ENCODE measurements around the gene PKLR. TPM values are rescaled to one million over a fixed set of nuclear protein-coding genes. Genes with fewer than 3 reads are reported as not detected.

Gene PKLR
- total RNA-seq (under 1 TPM in 4 of 7 donors, not detected in 3; 0.22 to 0.74 (median 0.43) TPM), polyA plus RNA-seq (under 1 TPM in 1 of 3 donors, not detected in 2; 0.04 TPM)
- long read RNA-seq, donor 1, partial matches to known transcripts: 0 of 3 reads
- long read RNA-seq, donor 1, other reads (novel, unspliced or antisense): 0 of 3 reads
- long read RNA-seq, donor 2, partial matches to known transcripts: 0 of 3 reads
- long read RNA-seq, donor 2, other reads (novel, unspliced or antisense): 0 of 3 reads

GRCh38 chr1:155301342-155301841 lies at the start of gene PKLR:
PKLR (minus strand) TSS chr1:155301438; CDS start chr1:155301395, 43 bp downstream.
- H3K4me1 ChIP-seq: no peaks in the 10 kb centered on the region
- peaks cover 0 to 8% (median 0%) of the 10 kb centered on the region in 7 donors for H3K27me3 ChIP-seq (replicated peaks in 1 of 7)
- H3K9me3 ChIP-seq: no peaks in the 10 kb centered on the region
- TF ChIP-seq POLR2AphosphoS5 (IDR thresholded peaks at IDR 0.05) (no peak), CTCF (IDR thresholded peaks at IDR 0.05 in 8 of 11, conservative IDR thresholded peaks at IDR 0.05 in 3 of 11) (no peak)
- intact Hi-C loops (cut with DNase I; ENCODE audit: low total_unique reads): no loop called here
- DNase-seq: no peak
- WGBS, 5 donors: 76 to 92% (median 85%) methylated on average over 5 of the region's 5 CpGs
- H3K27ac ChIP-seq: no peak within 1 kb of the TSS
- no peaks in the 10 kb centered on the region for H3K36me3 ChIP-seq
- H3K4me3 ChIP-seq: no peak within 1 kb of the TSS

GRCh38 chr1:155342842-155343241 lies 41.6 kb upstream of the PKLR start:
- DNase-seq: no peak
- 89 to 99% (median 94%) methylated on average over 3 of the region's 3 CpGs for WGBS, 5 donors
- Histone ChIP-seq H3K9me3 (no peaks in the 10 kb centered on the region), H3K27me3 (replicated peaks in 1 of 7) (no peaks in the 10 kb centered on the region), H3K4me3 (no peak overlapping the region), H3K27ac (no peak overlapping the region), H3K36me3 (peaks cover 6 to 100% (median 95%) of the 10 kb centered on the region in 6 donors), H3K4me1 (no peaks in the 10 kb centered on the region)
- intact Hi-C loops (cut with DNase I; ENCODE audit: low total_unique reads): no loop called here
- no peak for TF ChIP-seq POLR2A (IDR thresholded peaks at IDR 0.05)
- no peak for TF ChIP-seq POLR2AphosphoS5 (IDR thresholded peaks at IDR 0.05)
- no peak for TF ChIP-seq CTCF (IDR thresholded peaks at IDR 0.05 in 8 of 11, conservative IDR thresholded peaks at IDR 0.05 in 3 of 11)

- no peak for TF ChIP-seq POLR2AphosphoS5 (IDR thresholded peaks at IDR 0.05)
- TF ChIP-seq CTCF (IDR thresholded peaks at IDR 0.05 in 8 of 11, conservative IDR thresholded peaks at IDR 0.05 in 3 of 11): no peak
- TF ChIP-seq POLR2A (IDR thresholded peaks at IDR 0.05): no peak
- H3K36me3 ChIP-seq: peaks cover 5 to 100% (median 90%) of the 10 kb centered on the region in 6 donors
- intact Hi-C loops (cut with DNase I; ENCODE audit: low total_unique reads): no loop called here
- 93 to 96% (median 94%) methylated on average over 8 of the region's 8 CpGs for WGBS, 5 donors
- H3K27ac ChIP-seq: no peak overlapping the region
- no peaks in the 10 kb centered on the region for H3K4me1 ChIP-seq
- DNase-seq: no peak
- no peaks in the 10 kb centered on the region for H3K27me3 ChIP-seq (replicated peaks in 1 of 7)
- no peak overlapping the region for H3K4me3 ChIP-seq
- H3K9me3 ChIP-seq: no peaks in the 10 kb centered on the region
These were observed 38.4 kb upstream of the PKLR start for GRCh38 chr1:155339515-155340097.

GRCh38 chr1:155334962-155335361 lies 33.7 kb upstream of the PKLR start:
- Histone ChIP-seq H3K27ac (no peak overlapping the region), H3K36me3 (peaks cover 0 to 94% (median 68%) of the 10 kb centered on the region in 6 donors), H3K4me1 (peaks cover 0 to 10% (median 0%) of the 10 kb centered on the region in 6 donors), H3K9me3 (no peaks in the 10 kb centered on the region), H3K4me3 (no peak overlapping the region), H3K27me3 (replicated peaks in 1 of 7) (no peaks in the 10 kb centered on the region)
- WGBS, 5 donors: 73 to 87% (median 79%) methylated on average over 1 of the region's 1 CpG
- TF ChIP-seq POLR2A (IDR thresholded peaks at IDR 0.05) (no peak), POLR2AphosphoS5 (IDR thresholded peaks at IDR 0.05) (no peak), CTCF (IDR thresholded peaks at IDR 0.05 in 8 of 11, conservative IDR thresholded peaks at IDR 0.05 in 3 of 11) (no peak)
- intact Hi-C loops (cut with DNase I; ENCODE audit: low total_unique reads): no loop called here
- no peak for DNase-seq

Measured in spleen (tissue), 13 donors.